C4-2B (cell line): ENCODE data around the gene TMEM39A.

Experiments used
- ZFX ChIP-seq: fragments of 450-650 bp; IDR thresholded peaks from 2 replicates; pipeline ENCODE4 v1.6.1; 2017
- TF ChIP-seq, protein P1 (sequence below): fragments of 450-650 bp; conservative IDR thresholded peaks from 2 replicates; pipeline ENCODE4 v1.5.1; 2017; ENCODE audit warnings: mild to moderate bottlenecking

DNA sequence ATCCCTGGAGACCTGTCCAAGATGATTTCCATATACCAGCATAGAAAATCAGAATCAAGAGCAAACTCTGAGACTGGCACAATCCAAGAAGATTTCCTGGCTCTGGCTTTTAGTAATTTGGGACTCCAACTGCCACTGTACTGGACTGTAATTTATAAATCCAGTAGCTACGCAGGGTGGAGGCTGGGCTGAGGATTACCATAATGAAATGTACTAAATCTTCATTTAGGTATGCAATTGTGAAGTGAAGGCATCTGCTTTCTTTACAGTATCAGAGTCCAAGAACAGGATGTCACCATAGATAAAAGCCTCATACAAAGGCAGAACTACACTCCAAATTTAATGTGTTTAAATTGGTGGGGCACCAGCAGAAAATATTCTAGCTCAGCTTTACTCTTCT, 46.5 kb downstream of the TMEM39A start:
- TF ChIP-seq, protein P1, sequence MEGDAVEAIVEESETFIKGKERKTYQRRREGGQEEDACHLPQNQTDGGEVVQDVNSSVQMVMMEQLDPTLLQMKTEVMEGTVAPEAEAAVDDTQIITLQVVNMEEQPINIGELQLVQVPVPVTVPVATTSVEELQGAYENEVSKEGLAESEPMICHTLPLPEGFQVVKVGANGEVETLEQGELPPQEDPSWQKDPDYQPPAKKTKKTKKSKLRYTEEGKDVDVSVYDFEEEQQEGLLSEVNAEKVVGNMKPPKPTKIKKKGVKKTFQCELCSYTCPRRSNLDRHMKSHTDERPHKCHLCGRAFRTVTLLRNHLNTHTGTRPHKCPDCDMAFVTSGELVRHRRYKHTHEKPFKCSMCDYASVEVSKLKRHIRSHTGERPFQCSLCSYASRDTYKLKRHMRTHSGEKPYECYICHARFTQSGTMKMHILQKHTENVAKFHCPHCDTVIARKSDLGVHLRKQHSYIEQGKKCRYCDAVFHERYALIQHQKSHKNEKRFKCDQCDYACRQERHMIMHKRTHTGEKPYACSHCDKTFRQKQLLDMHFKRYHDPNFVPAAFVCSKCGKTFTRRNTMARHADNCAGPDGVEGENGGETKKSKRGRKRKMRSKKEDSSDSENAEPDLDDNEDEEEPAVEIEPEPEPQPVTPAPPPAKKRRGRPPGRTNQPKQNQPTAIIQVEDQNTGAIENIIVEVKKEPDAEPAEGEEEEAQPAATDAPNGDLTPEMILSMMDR: no peak
- no peak for TF ChIP-seq ZFX
